SK-N-SH treated with all-trans-retinoic acid at 6 μM for 48 hours (cell line): ENCODE results near the gene CSAG1.
"Not testable (repeated sequence)": the region's sequence is repeated elsewhere in the genome, so short reads cannot be mapped to it uniquely, and the experiment has no call there.

Experiments used
- ATAC-seq: fragments of 200-7000 bp; cut with Tn5 transposase; 3 replicates; pipeline ENCODE4 v1.9.1; 2020; ENCODE audit warnings: mild to moderate bottlenecking, moderate library complexity
- ARNTL ChIP-seq: fragments of 450-650 bp; formaldehyde crosslinking; IDR thresholded peaks from 2 replicates; pipeline ENCODE4 v1.5.0; 2020; ENCODE audit warnings: low read depth, mild to moderate bottlenecking, moderate library complexity, borderline replicate concordance
- OSR1 ChIP-seq: fragments of 250-450 bp; sonication (Bioruptor Pico); IDR thresholded peaks from 2 replicates; pipeline ENCODE4 v1.8.0; 2022; ENCODE audit warnings: moderate library complexity, mild to moderate bottlenecking, inconsistent platforms
- PATZ1 ChIP-seq: fragments of 250-450 bp; sonication (Bioruptor Pico); IDR thresholded peaks from 2 replicates; pipeline ENCODE4 v1.8.0; 2020; ENCODE audit warnings: mild to moderate bottlenecking, moderate library complexity, borderline replicate concordance
- TOX ChIP-seq: fragments of 250-450 bp; sonication (Bioruptor Pico); IDR thresholded peaks from 2 replicates; pipeline ENCODE4 v1.8.0; 2021; ENCODE audit warnings: mild to moderate bottlenecking, moderate library complexity, borderline replicate concordance
- ZFP30 ChIP-seq: fragments of 450-650 bp; formaldehyde crosslinking; IDR thresholded peaks from 2 replicates; pipeline ENCODE4 v1.5.0; 2022; ENCODE audit warnings: mild to moderate bottlenecking, moderate library complexity

Gene CSAG1

GRCh38 chrX:152725409-152725808 is 8.1 kb downstream of the CSAG1 start (continued):
- TF ChIP-seq PATZ1 (CRISPR knock-in tag) (no peak), OSR1 (CRISPR knock-in tag) (no peak), ZFP30 (CRISPR knock-in tag) (no peak), ARNTL (no peak), TOX (CRISPR knock-in tag) (no peak)

DNA sequence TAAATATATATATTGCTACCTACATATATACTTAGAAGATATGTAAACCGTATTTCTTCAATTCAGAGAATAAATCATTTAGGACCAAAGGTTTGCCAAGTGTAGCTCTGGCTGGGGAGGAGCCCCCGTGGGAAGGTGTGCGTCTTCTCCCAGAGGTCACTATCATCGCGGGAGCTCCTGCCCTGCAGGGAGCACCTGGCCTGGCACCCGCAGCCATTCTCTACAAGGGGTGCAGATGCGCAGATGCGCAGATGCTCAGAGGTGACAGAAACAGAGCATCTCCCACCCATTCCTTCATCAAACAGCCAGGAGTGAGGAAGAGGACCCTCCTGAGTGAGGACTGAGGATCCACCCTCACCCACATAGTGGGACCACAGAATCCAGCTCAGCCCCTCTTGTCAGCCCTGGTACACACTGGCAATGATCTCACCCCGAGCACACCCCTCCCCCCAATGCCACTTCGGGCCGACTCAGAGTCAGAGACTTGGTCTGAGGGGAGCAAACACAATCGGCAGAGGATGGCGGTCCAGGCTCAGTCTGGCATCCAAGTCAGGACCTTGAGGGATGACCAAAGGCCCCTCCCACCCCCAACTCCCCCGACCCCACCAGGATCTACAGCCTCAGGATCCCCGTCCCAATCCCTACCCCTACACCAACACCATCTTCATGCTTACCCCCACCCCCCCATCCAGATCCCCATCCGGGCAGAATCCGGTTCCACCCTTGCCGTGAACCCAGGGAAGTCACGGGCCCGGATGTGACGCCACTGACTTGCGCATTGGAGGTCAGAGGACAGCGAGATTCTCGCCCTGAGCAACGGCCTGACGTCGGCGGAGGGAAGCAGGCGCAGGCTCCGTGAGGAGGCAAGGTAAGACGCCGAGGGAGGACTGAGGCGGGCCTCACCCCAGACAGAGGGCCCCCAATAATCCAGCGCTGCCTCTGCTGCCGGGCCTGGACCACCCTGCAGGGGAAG is 19.4 kb downstream of the CSAG1 start, which contains the start of gene MAGEA2B:
TSS of gene MAGEA2B (plus strand) at position 814 of the 973 bp plus-strand sequence. CDS start 2,479 bp downstream, outside the sequence.
- ATAC-seq, result peak; percentile 92

- ATAC-seq, result not testable (repeated sequence)
Measured at GRCh38 chrX:152713195-152713594, 20.3 kb downstream of the CSAG1 start.

GRCh38 chrX:152709173-152709572 is 24.3 kb downstream of the CSAG1 start, which contains the start of gene CSAG2:
Gene CSAG2 (minus strand): TSS chrX:152709273. CDS start chrX:152709112, 161 bp downstream.
- ATAC-seq, result not testable (repeated sequence)

- ATAC-seq, result not testable (repeated sequence)
Measured at GRCh38 chrX:152706500-152706899, 27.0 kb downstream of the CSAG1 start.

GRCh38 chrX:152700390-152700789 is 33.1 kb downstream of the CSAG1 start:
- not testable (repeated sequence) for ATAC-seq

- ATAC-seq, result peak; percentile 97
Measured at GRCh38 chrX:152697952-152698931, 35.3 kb downstream of the CSAG1 start, which contains the start of gene MAGEA3. Gene MAGEA3 (plus strand): TSS chrX:152698794. CDS start chrX:152700833, 2,039 bp downstream.

DNA sequence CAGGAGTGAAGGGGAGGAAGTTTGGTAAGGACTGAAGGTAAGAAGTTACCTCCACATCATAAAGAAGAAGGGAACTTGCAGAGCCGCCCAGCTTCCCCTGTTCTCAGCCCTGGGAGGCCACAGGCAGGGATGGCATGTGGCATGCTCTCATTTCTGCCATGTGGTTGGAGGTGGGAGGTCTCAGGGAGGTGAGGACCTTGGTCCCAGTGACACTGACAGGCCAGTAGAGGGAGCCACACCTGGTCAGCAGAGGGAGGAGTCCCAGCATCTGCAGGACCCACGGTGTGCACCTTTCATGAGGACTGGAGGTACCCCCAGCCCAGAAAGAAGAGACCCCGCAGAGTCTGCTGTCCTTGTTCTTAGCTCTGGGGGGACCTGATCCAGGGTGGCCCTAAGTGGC is 52.5 kb downstream of the CSAG1 start:
- ATAC-seq, result peak; percentile 89
